Loucy (cell line): ENCODE data around the gene KCTD13.

ENCODE experiments used
- H2AFZ ChIP-seq: fragments of 200-600 bp; sonication (generic); 2 replicates; pipeline ENCODE4 v1.6.0; 2016; ENCODE audit warnings: antibody characterized with exemption, mild to moderate bottlenecking, low read length, moderate library complexity
- H3F3A ChIP-seq: fragments of 200-600 bp; 2 replicates; pipeline ENCODE4 v1.6.0; 2016; ENCODE audit warnings: antibody characterized with exemption, low read depth, mild to moderate bottlenecking
- H3K27me3 ChIP-seq: fragments of 200-600 bp; sonication (generic); 2 replicates; pipeline ENCODE4 v1.6.1; 2014; ENCODE audit warnings: low read length, mild to moderate bottlenecking; ENCODE audit not compliant: insufficient read depth, poor library complexity, severe bottlenecking
- H3K36me3 ChIP-seq: fragments of 200-600 bp; sonication (generic); 2 replicates; pipeline ENCODE4 v1.6.1; 2016; ENCODE audit warnings: low read length; ENCODE audit not compliant: insufficient read depth
- H3K4me1 ChIP-seq: fragments of 200-600 bp; sonication (generic); 2 replicates; pipeline ENCODE4 v1.5.1; 2014; ENCODE audit warnings: low read length, mild to moderate bottlenecking; ENCODE audit not compliant: insufficient read depth, poor library complexity, severe bottlenecking
- H3K4me2 ChIP-seq: fragments of 200-600 bp; sonication (generic); 2 replicates; pipeline ENCODE4 v1.6.0; 2014; ENCODE audit warnings: antibody characterized with exemption, low read length, low read depth, mild to moderate bottlenecking; ENCODE audit not compliant: poor library complexity, severe bottlenecking
- H3K4me3 ChIP-seq: fragments of 200-600 bp; sonication (generic); 2 replicates; pipeline ENCODE4 v1.5.1; 2014; ENCODE audit warnings: low read length, mild to moderate bottlenecking, mixed read lengths; ENCODE audit not compliant: poor library complexity, severe bottlenecking
- H3K79me2 ChIP-seq: fragments of 200-600 bp; sonication (generic); 2 replicates; pipeline ENCODE4 v1.6.1; 2014; ENCODE audit warnings: low read length; ENCODE audit not compliant: insufficient read depth
- H3K9ac ChIP-seq: fragments of 200-600 bp; sonication (generic); 2 replicates; pipeline ENCODE4 v1.6.0; 2014; ENCODE audit warnings: mild to moderate bottlenecking, low read depth, low read length, moderate library complexity; ENCODE audit not compliant: poor library complexity, severe bottlenecking
- H3K9me2 ChIP-seq: fragments of 200-600 bp; sonication (generic); replicated peaks from 2 replicates; pipeline ENCODE4 v1.6.1; 2016; ENCODE audit warnings: low read depth, low read length, mixed read lengths
- H3K9me3 ChIP-seq: fragments of 200-600 bp; sonication (generic); 2 replicates; pipeline ENCODE4 v1.6.1; 2014; ENCODE audit warnings: mild to moderate bottlenecking, antibody characterized with exemption, low read length, low read depth; ENCODE audit not compliant: insufficient read depth
- H4K20me1 ChIP-seq: fragments of 200-600 bp; sonication (generic); 2 replicates; pipeline ENCODE4 v1.6.0; 2014; ENCODE audit warnings: antibody characterized with exemption, low read length, mild to moderate bottlenecking; ENCODE audit not compliant: insufficient read depth, poor library complexity, severe bottlenecking
- CTCF ChIP-seq: fragments of 200-600 bp; sonication (generic); conservative IDR thresholded peaks from 2 replicates; pipeline ENCODE4 v1.5.1; 2014; ENCODE audit warnings: mild to moderate bottlenecking, antibody characterized with exemption, low read length
- EZH2phosphoT487 ChIP-seq: fragments of 200-600 bp; IDR thresholded peaks from 2 replicates; pipeline ENCODE4 v1.6.1; 2018; ENCODE audit warnings: antibody characterized with exemption, mild to moderate bottlenecking, moderate library complexity, borderline replicate concordance

Gene KCTD13

GRCh38 chr16:29862884-29863668 is 63.0 kb downstream of the KCTD13 start, which contains the start of gene CDIPT:
TSS of gene CDIPT (minus strand) at chr16:29863226. CDS start at chr16:29862857, 369 bp downstream.
- TF ChIP-seq CTCF (peak; percentile 73), EZH2phosphoT487 (no peak)

GRCh38 chr16:29862383-29862883 is 63.6 kb downstream of the KCTD13 start:
- Histone ChIP-seq H3K79me2 (peaks cover 23% of the 10 kb centered on the region), H3K9me3 (no peaks in the 10 kb centered on the region), H3K9me2 (no peaks in the 10 kb centered on the region), H3F3A (no peaks in the 10 kb centered on the region), H3K36me3 (no peaks in the 10 kb centered on the region; the same call in 1 of the 2 replicates), H3K4me1 (peaks cover 13% of the 10 kb centered on the region), H3K27me3 (no peaks in the 10 kb centered on the region), H3K9ac (peak overlapping the region; percentile 78), H3K4me3 (peak overlapping the region; percentile 84), H3K4me2 (peak overlapping the region; percentile 97), H2AFZ (peak overlapping the region; percentile 92), H4K20me1 (peaks cover 6% of the 10 kb centered on the region)
- no peak for TF ChIP-seq CTCF
- no peak for TF ChIP-seq EZH2phosphoT487

More at GRCh38 chr16:29862884-29863668, 63.0 kb downstream of the KCTD13 start, which contains the start of gene CDIPT:
- Histone ChIP-seq H3K9me2 (no peaks in the 10 kb centered on the region), H3K9ac (peak within 1 kb of the TSS; percentile 78), H4K20me1 (peaks cover 6% of the 10 kb centered on the region), H3K36me3 (no peaks in the 10 kb centered on the region; the same call in 1 of the 2 replicates), H2AFZ (peak within 1 kb of the TSS; percentile 92), H3K27me3 (no peaks in the 10 kb centered on the region), H3K4me3 (peak within 1 kb of the TSS; percentile 84), H3F3A (no peaks in the 10 kb centered on the region), H3K4me1 (peaks cover 18% of the 10 kb centered on the region), H3K79me2 (peaks cover 23% of the 10 kb centered on the region), H3K4me2 (peak within 1 kb of the TSS; percentile 97), H3K9me3 (no peaks in the 10 kb centered on the region)

- peak overlapping the region; percentile 97 for H3K4me2 ChIP-seq
- H3K4me3 ChIP-seq, result no peak overlapping the region
- no peak overlapping the region for H3K9ac ChIP-seq
- no peaks in the 10 kb centered on the region for H3K9me3 ChIP-seq
- no peaks in the 10 kb centered on the region for H3K9me2 ChIP-seq
- TF ChIP-seq EZH2phosphoT487, result no peak
- no peak for TF ChIP-seq CTCF
- peaks cover 23% of the 10 kb centered on the region for H3K79me2 ChIP-seq
- H3K27me3 ChIP-seq, result no peaks in the 10 kb centered on the region
- H3K4me1 ChIP-seq, result peaks cover 13% of the 10 kb centered on the region
- no peaks in the 10 kb centered on the region; the same call in 1 of the 2 replicates for H3K36me3 ChIP-seq
- peaks cover 6% of the 10 kb centered on the region for H4K20me1 ChIP-seq
- H3F3A ChIP-seq, result no peaks in the 10 kb centered on the region
- no peak overlapping the region for H2AFZ ChIP-seq
Observed at GRCh38 chr16:29860218-29860617, 65.8 kb downstream of the KCTD13 start.
